Measurements from ENCODE around the gene CSDE1. TPM values are rescaled to one million over a fixed set of nuclear protein-coding genes. Genes with fewer than 3 reads are reported as not detected.
"Not testable (repeated sequence)": the region's sequence is repeated elsewhere in the genome, so short reads cannot be mapped to it uniquely, and the experiment has no call there.

Gene CSDE1
- total RNA-seq, 1 experiment from 2014 or later = 403 TPM

GRCh38 chr1:114780344-114781226 is 22.8 kb upstream of the CSDE1 start, which contains the start of gene SIKE1:
TSS of gene SIKE1 (minus strand) at chr1:114780685. CDS start at chr1:114780607, 78 bp downstream.
- Histone ChIP-seq H3K36me3 (ENCODE audit: control insufficient read depth, insufficient read depth, low read length) (no peaks in the 10 kb centered on the region), H3K4me1 (0 out of 2 replicates have a peak, but pooled peaks cover 2% of the 10 kb centered on the region), H3K27me3 (replicated peaks; ENCODE audit: control insufficient read depth, insufficient read depth, low read length) (no peaks in the 10 kb centered on the region), H3K4me3 (ENCODE audit: low read depth, low read length) (peak within 1 kb of the TSS; percentile 56), H3K9me3 (no peaks in the 10 kb centered on the region)
- Mint-ChIP-seq H3K27ac (ENCODE audit: unreplicated experiment) (peak within 1 kb of the TSS; percentile 100), H3K9me3 (ENCODE audit: unreplicated experiment) (no peaks in the 10 kb centered on the region), H3K27me3 (ENCODE audit: insufficient read depth, unreplicated experiment) (no peaks in the 10 kb centered on the region), H3K4me1 (ENCODE audit: low read depth, unreplicated experiment) (no peaks in the 10 kb centered on the region), H3K36me3 (ENCODE audit: insufficient read depth, unreplicated experiment) (peaks cover 14% of the 10 kb centered on the region), H3K4me3 (ENCODE audit: unreplicated experiment) (peak within 1 kb of the TSS; percentile 100)
- intact Hi-C loops (cut with micrococcal nuclease; ENCODE audit: unreplicated experiment) = loop anchor here (1.0 kb wide), 1 partner anchor 23 kb away; the partner anchor contains the start of gene CSDE1
- ChIA-PET POLR2A (interaction anchor here (1.2 to 1.5 kb wide), 2 partner anchors 23 to 65 kb away, joined by 3 to 4 read pairs; partner anchors contain the start of gene CSDE1), CTCF (no interaction called here)
- TSS peak; percentile 97 for BruUV-seq (replicated peaks)
- no peak for TF ChIP-seq CTCF (IDR thresholded peaks at IDR 0.05; ENCODE audit: insufficient read depth in 1 of 2, low read depth in 1 of 2, low read length in 1 of 2, severe bottlenecking in 1 of 2, unreplicated experiment in 1 of 2)
- peak; percentile 91 to 95 for DNase-seq

- Mint-ChIP-seq H3K36me3 (ENCODE audit: insufficient read depth, unreplicated experiment) (peaks cover 14% of the 10 kb centered on the region), H3K27me3 (ENCODE audit: insufficient read depth, unreplicated experiment) (no peaks in the 10 kb centered on the region), H3K4me1 (ENCODE audit: low read depth, unreplicated experiment) (no peaks in the 10 kb centered on the region), H3K4me3 (ENCODE audit: unreplicated experiment) (peak overlapping the region; percentile 100), H3K27ac (ENCODE audit: unreplicated experiment) (peak overlapping the region; percentile 100), H3K9me3 (ENCODE audit: unreplicated experiment) (no peaks in the 10 kb centered on the region)
- POLR2A ChIA-PET = interaction anchor here (1.5 kb wide), 1 partner anchor 22 kb away, joined by 4 read pairs; the partner anchor contains the start of gene CSDE1
- BruUV-seq (replicated peaks) = TSS peak; percentile 45
- intact Hi-C loops (cut with micrococcal nuclease; ENCODE audit: unreplicated experiment) = loop anchor here (1.0 kb wide), 1 partner anchor 22 kb away; the partner anchor contains the start of gene CSDE1
- no peak for TF ChIP-seq CTCF (IDR thresholded peaks at IDR 0.05; ENCODE audit: insufficient read depth in 1 of 2, low read depth in 1 of 2, low read length in 1 of 2, severe bottlenecking in 1 of 2, unreplicated experiment in 1 of 2)
- H3K4me1 ChIP-seq = 0 out of 2 replicates have a peak, but pooled peaks cover 2% of the 10 kb centered on the region
- H3K9me3 ChIP-seq = no peaks in the 10 kb centered on the region
- DNase-seq = no peak
- peak overlapping the region; percentile 56 for H3K4me3 ChIP-seq (ENCODE audit: low read depth, low read length)
- H3K36me3 ChIP-seq (ENCODE audit: control insufficient read depth, insufficient read depth, low read length) = no peaks in the 10 kb centered on the region
- CTCF ChIA-PET = no interaction called here
- H3K27me3 ChIP-seq (replicated peaks; ENCODE audit: control insufficient read depth, insufficient read depth, low read length) = no peaks in the 10 kb centered on the region
Observed at GRCh38 chr1:114779722-114780121, 21.9 kb upstream of the CSDE1 start.

- BruUV-seq (replicated peaks); H3K4me3 Mint-ChIP-seq (ENCODE audit: unreplicated experiment); H3K4me1 ChIP-seq; intact Hi-C loops (cut with micrococcal nuclease; ENCODE audit: unreplicated experiment); H3K36me3 ChIP-seq (ENCODE audit: control insufficient read depth, insufficient read depth, low read length); H3K27ac Mint-ChIP-seq (ENCODE audit: unreplicated experiment); CTCF ChIA-PET; H3K27me3 Mint-ChIP-seq (ENCODE audit: insufficient read depth, unreplicated experiment); H3K4me1 Mint-ChIP-seq (ENCODE audit: low read depth, unreplicated experiment); H3K9me3 ChIP-seq; H3K4me3 ChIP-seq (ENCODE audit: low read depth, low read length); DNase-seq; H3K27me3 ChIP-seq (replicated peaks; ENCODE audit: control insufficient read depth, insufficient read depth, low read length); H3K9me3 Mint-ChIP-seq (ENCODE audit: unreplicated experiment); POLR2A ChIA-PET: not testable (repeated sequence)
- peaks cover 23% of the 10 kb centered on the region for H3K36me3 Mint-ChIP-seq (ENCODE audit: insufficient read depth, unreplicated experiment)
Observed at GRCh38 chr1:114776726-114777125, 18.9 kb upstream of the CSDE1 start.

Measured in Caco-2 (cell line).